Adipocyte (in vitro differentiated cells): Measurements from ENCODE around the gene CORO2B.

Source experiments
- DNase-seq: peaks from one replicate; pipeline ENCODE4 v3.0.0-alpha.2; 2015; ENCODE audit warnings: low read depth
- H3K27me3 ChIP-seq: replicated peaks from 2 replicates; pipeline ENCODE4 v1.7.0; 2013; ENCODE audit warnings: mild to moderate bottlenecking, low read length, moderate library complexity; ENCODE audit not compliant: control insufficient read depth, insufficient read depth
- H3K36me3 ChIP-seq: 2 replicates; pipeline ENCODE4 v1.7.0; 2013; ENCODE audit warnings: low read length, mild to moderate bottlenecking, moderate library complexity; ENCODE audit not compliant: control insufficient read depth, insufficient read depth, severe bottlenecking
- H3K4me1 ChIP-seq: 2 replicates; pipeline ENCODE4 v1.7.0; 2013; ENCODE audit warnings: mild to moderate bottlenecking, low read length, moderate library complexity; ENCODE audit not compliant: control insufficient read depth, insufficient read depth
- H3K4me3 ChIP-seq: 2 replicates; pipeline ENCODE4 v1.7.0; 2013; ENCODE audit warnings: mild to moderate bottlenecking, low read length, moderate library complexity
- H3K9ac ChIP-seq: 2 replicates; pipeline ENCODE4 v1.7.0; 2013; ENCODE audit warnings: mild to moderate bottlenecking, low read length, moderate library complexity
- H3K9me3 ChIP-seq: 2 replicates; pipeline ENCODE4 v1.7.0; 2013; ENCODE audit warnings: mild to moderate bottlenecking, low read length, moderate library complexity; ENCODE audit not compliant: control insufficient read depth

CORO2B gene

DNA sequence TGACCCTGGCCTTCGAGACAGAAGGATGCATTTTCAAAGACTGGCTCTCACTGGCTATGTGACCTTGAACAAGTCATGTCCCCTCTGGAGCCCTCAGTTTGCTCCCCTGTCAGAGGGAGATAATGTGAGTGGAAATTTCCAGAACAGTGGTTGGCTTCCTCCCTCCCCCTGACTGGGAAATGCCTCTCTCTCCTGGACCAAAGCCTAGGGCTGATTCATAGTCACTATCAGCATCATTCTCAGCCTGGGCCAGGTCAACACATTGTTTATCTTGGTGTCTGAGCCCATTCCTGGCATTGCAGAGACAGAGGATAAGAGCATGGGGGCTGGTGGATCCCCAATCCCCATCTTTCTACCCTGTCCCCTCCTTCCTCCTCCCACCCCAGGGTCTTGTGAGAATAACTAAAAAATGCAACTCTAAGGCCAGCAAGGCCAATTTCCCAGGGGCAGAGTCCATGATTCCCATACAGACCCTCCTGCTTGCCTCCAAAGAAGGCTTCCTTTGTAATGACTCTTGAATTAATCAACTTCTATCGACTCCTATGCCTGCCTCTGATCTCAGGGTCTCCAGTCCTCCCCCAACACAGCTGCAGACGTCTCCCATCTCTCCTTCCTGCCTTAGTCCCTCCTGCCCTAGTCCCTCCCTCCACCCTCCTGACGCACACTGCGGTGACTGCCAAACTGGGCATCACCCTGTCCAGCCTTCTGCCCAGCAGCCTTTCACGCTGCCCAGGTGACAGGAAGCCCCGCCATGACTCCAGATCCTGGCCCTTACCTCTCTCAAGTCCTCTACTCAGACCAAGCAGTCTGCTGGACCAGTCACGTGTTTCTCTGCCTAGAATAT lies 35.4 kb upstream of the CORO2B start:
- H3K27me3 ChIP-seq = no peaks in the 10 kb centered on the region
- no peaks in the 10 kb centered on the region for H3K36me3 ChIP-seq
- H3K4me1 ChIP-seq = peaks cover 19% of the 10 kb centered on the region
- peaks cover 6% of the 10 kb centered on the region for H3K9me3 ChIP-seq
- H3K4me3 ChIP-seq = no peak overlapping the region
- peak overlapping the region; percentile 67 for H3K9ac ChIP-seq
- DNase-seq = peak; percentile 83

DNA sequence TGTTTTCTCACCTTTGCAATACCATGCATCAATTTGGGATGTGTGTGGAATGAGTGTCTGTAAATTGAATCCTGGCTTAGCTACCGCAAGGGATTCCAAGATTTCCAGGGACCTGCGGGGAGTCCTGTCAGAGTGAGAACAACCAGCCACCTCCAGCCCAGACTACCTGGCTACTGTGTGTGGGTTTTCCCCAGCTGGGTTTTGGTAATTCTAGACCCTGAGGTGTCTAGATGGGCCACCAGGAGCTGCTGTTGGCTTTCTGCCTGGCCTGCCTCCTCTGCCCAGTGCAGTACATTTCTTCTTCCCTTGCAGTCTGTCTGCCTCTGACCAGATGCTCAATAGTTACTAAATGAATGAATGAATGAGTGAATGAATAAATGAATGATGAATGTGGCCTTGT lies 32.5 kb upstream of the CORO2B start:
- peaks cover 19% of the 10 kb centered on the region for H3K4me1 ChIP-seq
- H3K9ac ChIP-seq = no peak overlapping the region
- H3K27me3 ChIP-seq = no peaks in the 10 kb centered on the region
- DNase-seq = no peak
- no peaks in the 10 kb centered on the region for H3K9me3 ChIP-seq
- no peaks in the 10 kb centered on the region for H3K36me3 ChIP-seq
- H3K4me3 ChIP-seq = no peak overlapping the region

DNA sequence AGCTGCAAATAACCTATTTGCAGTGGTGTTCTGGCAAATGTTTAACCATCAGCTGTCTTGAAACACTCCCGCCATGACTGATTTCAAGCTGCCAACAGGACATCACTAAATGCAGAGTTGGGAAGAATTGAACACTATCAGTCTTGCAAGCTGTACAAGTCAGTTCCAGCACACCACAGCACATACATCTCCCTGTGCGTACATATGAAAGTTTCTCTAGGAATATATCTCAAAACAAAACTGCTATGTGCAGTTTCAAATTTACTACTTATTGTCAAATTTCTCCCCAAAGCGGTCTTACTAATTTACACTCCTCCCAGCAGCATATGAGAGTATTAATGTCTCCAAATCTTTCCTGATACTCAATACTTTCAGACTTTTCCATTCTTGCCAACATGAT lies 30.4 kb upstream of the CORO2B start:
- Histone ChIP-seq H3K9ac (no peak overlapping the region), H3K36me3 (no peaks in the 10 kb centered on the region), H3K9me3 (no peaks in the 10 kb centered on the region), H3K4me3 (no peak overlapping the region), H3K4me1 (peaks cover 7% of the 10 kb centered on the region), H3K27me3 (peaks cover 3% of the 10 kb centered on the region)
- no peak for DNase-seq

DNA sequence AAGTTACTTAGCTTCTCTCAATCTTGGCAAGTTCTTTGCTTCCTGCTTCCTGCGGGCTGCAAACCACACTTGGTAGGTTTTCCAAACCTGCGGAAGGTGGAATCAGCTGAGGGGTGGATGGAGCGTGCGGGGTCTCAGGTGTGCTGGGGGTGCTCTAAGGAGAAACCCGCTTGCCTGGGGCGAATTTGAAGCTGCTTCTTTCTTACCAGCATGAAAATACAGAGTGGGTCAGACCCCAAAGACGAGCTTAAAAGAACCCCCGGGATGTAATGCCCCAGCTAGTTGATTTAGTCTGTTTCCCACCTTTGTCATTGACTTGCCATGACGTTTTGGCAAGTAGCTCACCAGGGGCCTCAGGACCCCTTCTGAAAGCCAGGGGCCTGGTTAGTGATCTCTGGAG lies 28.8 kb upstream of the CORO2B start:
- no peak overlapping the region for H3K9ac ChIP-seq
- DNase-seq = no peak
- H3K36me3 ChIP-seq = no peaks in the 10 kb centered on the region
- H3K4me3 ChIP-seq = no peak overlapping the region
- no peaks in the 10 kb centered on the region for H3K4me1 ChIP-seq
- peaks cover 7% of the 10 kb centered on the region for H3K27me3 ChIP-seq
- no peaks in the 10 kb centered on the region for H3K9me3 ChIP-seq

GRCh38 chr15:68550498-68551295 lies 28.1 kb upstream of the CORO2B start:
- Histone ChIP-seq H3K4me1 (no peaks in the 10 kb centered on the region), H3K9ac (no peak overlapping the region), H3K27me3 (peaks cover 14% of the 10 kb centered on the region), H3K36me3 (no peaks in the 10 kb centered on the region), H3K4me3 (no peak overlapping the region), H3K9me3 (no peaks in the 10 kb centered on the region)
- peak; percentile 81 for DNase-seq

DNA sequence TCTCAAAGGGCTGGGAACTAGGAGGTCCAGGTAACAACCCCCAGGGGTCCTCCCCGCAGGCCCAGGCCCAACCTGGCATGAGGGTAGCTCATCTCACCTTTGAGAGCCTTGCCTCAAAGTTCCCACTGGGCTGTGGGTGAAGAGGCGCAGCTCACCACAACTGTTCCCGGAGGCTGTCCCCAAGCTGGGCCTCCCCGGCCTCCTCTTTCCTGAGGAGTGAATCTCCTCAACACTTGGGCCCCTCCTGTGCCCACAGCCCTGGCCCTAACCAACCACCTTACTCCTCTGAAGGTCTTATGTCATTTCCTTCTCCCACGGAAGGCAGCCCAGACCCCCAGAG lies 27.5 kb upstream of the CORO2B start:
- DNase-seq = no peak
- H3K9me3 ChIP-seq = no peaks in the 10 kb centered on the region

GRCh38 chr15:68552344-68552743 lies 26.4 kb upstream of the CORO2B start:
- Histone ChIP-seq H3K27me3 (peaks cover 17% of the 10 kb centered on the region), H3K9me3 (no peaks in the 10 kb centered on the region), H3K4me3 (no peak overlapping the region), H3K9ac (no peak overlapping the region), H3K4me1 (no peaks in the 10 kb centered on the region), H3K36me3 (no peaks in the 10 kb centered on the region)
- DNase-seq = no peak

More for the DNA sequence above, 27.5 kb upstream of the CORO2B start:
- Histone ChIP-seq H3K4me3 (no peak overlapping the region), H3K27me3 (peaks cover 17% of the 10 kb centered on the region), H3K36me3 (no peaks in the 10 kb centered on the region), H3K9ac (no peak overlapping the region), H3K4me1 (no peaks in the 10 kb centered on the region)

- Histone ChIP-seq H3K36me3 (no peaks in the 10 kb centered on the region), H3K9ac (peak overlapping the region; percentile 4), H3K4me1 (no peaks in the 10 kb centered on the region), H3K9me3 (no peaks in the 10 kb centered on the region), H3K4me3 (no peak overlapping the region), H3K27me3 (peaks cover 17% of the 10 kb centered on the region)
- peak; percentile 18 for DNase-seq
Measured at GRCh38 chr15:68552773-68553172, 26.0 kb upstream of the CORO2B start.

- no peaks in the 10 kb centered on the region for H3K36me3 ChIP-seq
- H3K4me1 ChIP-seq = no peaks in the 10 kb centered on the region
- H3K4me3 ChIP-seq = no peak overlapping the region
- no peak overlapping the region for H3K9ac ChIP-seq
- no peaks in the 10 kb centered on the region for H3K9me3 ChIP-seq
- H3K27me3 ChIP-seq = peaks cover 17% of the 10 kb centered on the region
- DNase-seq = no peak
Measured at GRCh38 chr15:68553314-68553993, 25.3 kb upstream of the CORO2B start.

- DNase-seq = peak; percentile 91
- no peak overlapping the region for H3K9ac ChIP-seq
- no peaks in the 10 kb centered on the region for H3K9me3 ChIP-seq
- peaks cover 17% of the 10 kb centered on the region for H3K27me3 ChIP-seq
- peaks cover 3% of the 10 kb centered on the region for H3K4me1 ChIP-seq
- H3K4me3 ChIP-seq = no peak overlapping the region
- H3K36me3 ChIP-seq = no peaks in the 10 kb centered on the region
Measured at GRCh38 chr15:68553994-68554720, 24.6 kb upstream of the CORO2B start.
